Epithelial cell of proximal tubule (primary cell): ENCODE data around the gene ACSS1. TPM values are rescaled to one million over a fixed set of nuclear protein-coding genes. Genes with fewer than 3 reads are reported as not detected.

Experiments
- DNase-seq: peaks from one replicate; pipeline ENCODE4 v3.0.0-alpha.2; 2011; ENCODE audit warnings: low read depth
- H3K4me3 ChIP-seq: 2 replicates; pipeline ENCODE4 v1.5.1; 2011; ENCODE audit warnings: low read depth, mild to moderate bottlenecking, low read length
- CTCF ChIP-seq: conservative IDR thresholded peaks from 2 replicates; pipeline ENCODE4 v1.5.1; 2012; ENCODE audit warnings: low read depth, mild to moderate bottlenecking, low read length
- total RNA-seq: library from RNA; depleted of rRNA; stranded (reverse); fragments of >200 nt; gene quantifications from 2 replicates; pipeline ENCODE4 v1.2.3, GENCODE V29; 2015

Gene ACSS1
- total RNA-seq, 1 donor from 2014 or later = 3.9 TPM

GRCh38 chr20:25064561-25065071 lies 6.7 kb upstream of the ACSS1 start:
- no peak overlapping the region for H3K4me3 ChIP-seq
- TF ChIP-seq CTCF = no peak
- no peak for DNase-seq

GRCh38 chr20:25063981-25064380 lies 6.0 kb upstream of the ACSS1 start:
- H3K4me3 ChIP-seq = no peak overlapping the region
- DNase-seq = no peak
- no peak for TF ChIP-seq CTCF

- TF ChIP-seq CTCF = no peak
- no peak overlapping the region for H3K4me3 ChIP-seq
Observed at GRCh38 chr20:25063546-25063945, 5.6 kb upstream of the ACSS1 start.

GRCh38 chr20:25062841-25063240 lies 4.9 kb upstream of the ACSS1 start:
- TF ChIP-seq CTCF = no peak
- no peak for DNase-seq
- H3K4me3 ChIP-seq = no peak overlapping the region

More at GRCh38 chr20:25063546-25063945, 5.6 kb upstream of the ACSS1 start:
- no peak for DNase-seq

- TF ChIP-seq CTCF = no peak
- DNase-seq = no peak
Observed at GRCh38 chr20:25061821-25062530, 4.0 kb upstream of the ACSS1 start.

GRCh38 chr20:25061103-25061799 lies 3.3 kb upstream of the ACSS1 start:
- DNase-seq = no peak
- TF ChIP-seq CTCF = no peak
- H3K4me3 ChIP-seq = no peak overlapping the region

More at GRCh38 chr20:25061821-25062530, 4.0 kb upstream of the ACSS1 start:
- H3K4me3 ChIP-seq = no peak overlapping the region
